Colonic mucosa (tissue), 4 donors: ENCODE measurements around the gene NXPH1. TPM values are rescaled to one million over a fixed set of nuclear protein-coding genes. Genes with fewer than 3 reads are reported as not detected.

Experiments used
- DNase-seq: peaks from one replicate; pipeline ENCODE4 v3.0.0-alpha.2; 2020
- H3K27ac ChIP-seq: fragments of 200-600 bp; one replicate; pipeline ENCODE4 v1.8.0; 2021
- H3K27me3 ChIP-seq: fragments of 200-600 bp; one replicate; pipeline ENCODE4 v1.8.0; 2021
- H3K36me3 ChIP-seq: fragments of 200-600 bp; one replicate; pipeline ENCODE4 v1.8.0; 2021
- H3K4me1 ChIP-seq: fragments of 200-600 bp; one replicate; pipeline ENCODE4 v1.8.0; 2021; ENCODE audit warnings: mild to moderate bottlenecking
- H3K4me3 ChIP-seq: fragments of 200-600 bp; one replicate; pipeline ENCODE4 v1.8.0; 2021
- H3K9ac ChIP-seq, 2 donors: one replicate each; pipeline ENCODE4 v1.7.0; 2013; ENCODE audit warnings: control low read depth in 2 of 2, low read depth in 2 of 2, low read length in 2 of 2
- H3K9me3 ChIP-seq: fragments of 200-600 bp; one replicate; pipeline ENCODE4 v1.8.0; 2021
- intact Hi-C: fragments of 100-400 bp; cut with DNase I; formaldehyde crosslinking; loops from one replicate; pipeline ENCODE4 v1.14.1; 2022
- total RNA-seq, 2 donors: library from RNA; stranded (reverse); fragmentation: NEBNext Ultra II Directional in 1 of 2; extraction: Animal tissue kit (Norgen Biotek cat#: 25700) in 1 of 2; gene quantifications; one replicate each; pipeline ENCODE4 v1.2.1, GENCODE V29; 2021
- TF ChIP-seq, protein P1 (sequence below): fragments of 200-600 bp; IDR thresholded peaks from one replicate; pipeline ENCODE4 v1.8.0; 2022; ENCODE audit warnings: antibody characterized with exemption, mild to moderate bottlenecking
- donor health status: healthy.
- donor health status: DM: no; HTN: no; CAD: no.
- donor health status: DM: no; HTN: no; CAD: no.

NXPH1 gene
- total RNA-seq, 2 donors from 2014 or later: 0.30 TPM; not detected in 1

DNA sequence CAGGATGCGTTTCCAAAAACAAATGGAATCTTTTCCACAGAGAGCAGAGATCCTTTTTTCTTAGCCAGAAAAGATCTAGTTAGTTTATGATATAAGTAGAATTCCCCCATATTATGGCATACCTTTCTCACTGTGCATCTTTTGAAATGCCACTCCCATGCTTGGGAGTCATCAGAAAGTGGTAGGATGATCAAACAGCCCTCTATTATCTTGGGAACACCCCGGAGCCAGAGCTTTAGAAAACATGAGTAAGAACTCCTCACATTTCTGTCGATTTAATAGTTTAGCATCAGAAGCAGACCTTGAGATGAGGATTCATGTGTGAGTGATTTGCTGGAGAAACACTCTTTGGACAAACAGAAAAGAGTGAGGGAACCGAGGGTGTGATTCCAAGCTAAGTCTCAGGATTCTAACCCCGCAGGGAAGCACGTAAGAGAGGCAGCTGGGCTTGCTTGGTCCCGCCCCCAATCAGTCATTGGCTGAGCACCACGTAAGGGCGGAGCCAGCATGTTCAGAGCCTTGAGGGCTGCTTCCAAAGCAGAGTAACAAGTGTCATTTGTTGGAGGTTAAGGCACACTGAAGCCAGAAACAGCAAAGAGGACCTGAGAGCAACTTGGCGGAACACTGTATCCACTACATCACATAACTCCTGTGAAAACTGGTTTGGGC, 43.7 kb upstream of the NXPH1 start:
- H3K27me3 ChIP-seq: no peaks in the 10 kb centered on the region
- H3K9ac ChIP-seq: no peak overlapping the region
- TF ChIP-seq, protein P1, sequence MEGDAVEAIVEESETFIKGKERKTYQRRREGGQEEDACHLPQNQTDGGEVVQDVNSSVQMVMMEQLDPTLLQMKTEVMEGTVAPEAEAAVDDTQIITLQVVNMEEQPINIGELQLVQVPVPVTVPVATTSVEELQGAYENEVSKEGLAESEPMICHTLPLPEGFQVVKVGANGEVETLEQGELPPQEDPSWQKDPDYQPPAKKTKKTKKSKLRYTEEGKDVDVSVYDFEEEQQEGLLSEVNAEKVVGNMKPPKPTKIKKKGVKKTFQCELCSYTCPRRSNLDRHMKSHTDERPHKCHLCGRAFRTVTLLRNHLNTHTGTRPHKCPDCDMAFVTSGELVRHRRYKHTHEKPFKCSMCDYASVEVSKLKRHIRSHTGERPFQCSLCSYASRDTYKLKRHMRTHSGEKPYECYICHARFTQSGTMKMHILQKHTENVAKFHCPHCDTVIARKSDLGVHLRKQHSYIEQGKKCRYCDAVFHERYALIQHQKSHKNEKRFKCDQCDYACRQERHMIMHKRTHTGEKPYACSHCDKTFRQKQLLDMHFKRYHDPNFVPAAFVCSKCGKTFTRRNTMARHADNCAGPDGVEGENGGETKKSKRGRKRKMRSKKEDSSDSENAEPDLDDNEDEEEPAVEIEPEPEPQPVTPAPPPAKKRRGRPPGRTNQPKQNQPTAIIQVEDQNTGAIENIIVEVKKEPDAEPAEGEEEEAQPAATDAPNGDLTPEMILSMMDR: no peak
- intact Hi-C loops: no loop called here
- H3K4me1 ChIP-seq: no peaks in the 10 kb centered on the region
- H3K4me3 ChIP-seq: no peak overlapping the region
- no peaks in the 10 kb centered on the region for H3K9me3 ChIP-seq
- no peak overlapping the region for H3K27ac ChIP-seq
- no peaks in the 10 kb centered on the region for H3K36me3 ChIP-seq
- peak; percentile 19 for DNase-seq

DNA sequence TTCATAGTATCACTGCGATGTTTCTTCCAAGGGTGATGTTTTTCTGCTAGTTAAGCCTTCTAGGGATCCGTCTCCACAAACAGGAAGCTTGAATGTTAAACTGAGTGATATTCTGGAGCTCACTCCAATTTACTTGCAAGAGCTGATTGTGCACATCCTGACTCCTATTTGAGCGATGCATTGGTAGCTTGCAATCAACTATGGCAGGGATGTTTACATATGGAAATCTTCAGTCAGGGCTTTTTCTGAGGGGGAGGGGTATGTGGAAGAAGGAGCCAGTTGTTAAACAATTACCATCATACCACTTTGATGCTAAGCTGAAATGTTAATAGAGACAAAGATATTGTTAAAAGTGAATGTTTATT, 43.2 kb upstream of the NXPH1 start:
- Histone ChIP-seq H3K36me3 (no peaks in the 10 kb centered on the region), H3K4me1 (no peaks in the 10 kb centered on the region), H3K27me3 (no peaks in the 10 kb centered on the region), H3K4me3 (no peak overlapping the region), H3K27ac (no peak overlapping the region), H3K9me3 (no peaks in the 10 kb centered on the region), H3K9ac (no peak overlapping the region)
- TF ChIP-seq, protein P1: no peak
- DNase-seq: no peak
- intact Hi-C loops: no loop called here

DNA sequence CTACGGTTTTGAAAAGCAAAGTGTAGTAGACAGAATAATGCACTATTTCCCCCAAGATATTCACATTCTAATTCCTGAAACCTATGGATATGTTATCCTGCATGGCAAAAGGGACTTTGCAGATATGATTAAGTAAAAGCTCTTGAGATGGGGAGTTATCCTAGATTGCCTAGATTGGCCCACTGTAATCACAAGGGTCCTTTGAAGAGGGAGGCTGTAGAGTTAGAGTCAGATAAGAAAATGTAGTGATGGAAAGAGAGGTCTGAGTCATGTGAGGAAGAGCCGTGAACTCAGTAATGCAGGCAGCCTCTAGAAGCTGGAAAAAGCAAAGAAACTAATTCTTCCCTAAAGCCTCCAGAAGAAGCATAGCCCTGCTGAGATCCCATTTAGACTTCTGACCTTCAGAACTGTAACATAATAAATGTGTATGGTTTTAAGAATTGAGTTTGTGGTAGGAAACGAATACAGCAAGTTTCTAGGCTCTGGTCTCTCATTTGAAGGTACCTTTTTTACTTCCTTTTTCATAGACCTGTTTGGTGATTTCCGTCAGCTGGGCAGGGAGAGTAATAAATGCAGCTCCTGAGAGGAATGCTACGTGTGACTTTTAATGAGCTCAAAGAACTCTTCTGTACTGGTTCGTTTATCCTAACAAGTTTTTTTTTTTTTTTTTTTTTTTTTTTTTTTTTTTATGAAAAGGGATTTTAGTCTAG, 41.9 kb upstream of the NXPH1 start:
- intact Hi-C loops: no loop called here
- no peak for DNase-seq

DNA sequence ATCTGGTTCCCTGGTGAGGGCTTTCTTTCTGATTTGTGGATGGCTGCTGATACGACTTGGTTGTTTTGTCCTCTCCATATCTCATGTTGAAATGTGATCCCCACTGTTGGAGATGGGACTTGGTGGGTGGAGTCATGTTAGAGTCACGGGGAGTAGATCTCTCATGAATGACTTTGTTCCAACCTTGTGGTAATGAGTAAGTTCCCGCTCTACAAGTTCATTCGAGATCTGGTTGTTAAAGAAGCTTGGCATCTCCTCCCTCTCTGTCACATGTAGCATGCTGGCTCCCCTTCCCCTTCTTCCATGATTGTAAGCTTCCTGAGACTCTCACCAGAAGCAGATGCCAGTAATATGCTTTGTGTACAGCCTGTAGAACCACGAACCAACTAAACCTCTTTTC, 37.1 kb upstream of the NXPH1 start:
- Histone ChIP-seq H3K9ac (no peak overlapping the region), H3K36me3 (no peaks in the 10 kb centered on the region), H3K27me3 (no peaks in the 10 kb centered on the region), H3K9me3 (no peaks in the 10 kb centered on the region), H3K4me3 (no peak overlapping the region), H3K27ac (no peak overlapping the region), H3K4me1 (no peaks in the 10 kb centered on the region)
- DNase-seq: no peak
- TF ChIP-seq, protein P1: no peak
- intact Hi-C loops: no loop called here

More for the DNA sequence above, 41.9 kb upstream of the NXPH1 start:
- TF ChIP-seq, protein P1: no peak
- no peak overlapping the region for H3K27ac ChIP-seq
- no peak overlapping the region for H3K9ac ChIP-seq
- no peaks in the 10 kb centered on the region for H3K9me3 ChIP-seq
- no peak overlapping the region for H3K4me3 ChIP-seq
- no peaks in the 10 kb centered on the region for H3K36me3 ChIP-seq
- H3K27me3 ChIP-seq: no peaks in the 10 kb centered on the region
- no peaks in the 10 kb centered on the region for H3K4me1 ChIP-seq

DNA sequence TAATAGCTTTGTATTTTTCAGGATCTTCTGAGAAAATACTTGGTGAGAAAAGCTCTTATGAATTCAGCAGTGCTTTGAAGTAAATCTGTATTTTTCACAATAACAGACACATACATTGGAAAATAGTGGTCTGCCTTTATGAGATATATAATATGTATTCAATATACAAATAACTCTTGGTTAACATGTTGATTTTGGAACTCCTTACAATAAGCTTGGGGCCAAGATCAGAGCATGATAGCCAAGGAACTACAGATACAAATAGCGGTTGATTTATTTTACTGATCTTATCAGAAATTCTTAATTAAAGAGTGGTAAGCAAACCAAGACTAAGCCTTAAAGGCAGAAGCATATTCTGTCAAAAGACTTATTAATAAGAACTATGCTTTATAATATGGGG, 24.5 kb upstream of the NXPH1 start:
- TF ChIP-seq, protein P1: no peak
- no peaks in the 10 kb centered on the region for H3K9me3 ChIP-seq
- H3K36me3 ChIP-seq: no peaks in the 10 kb centered on the region
- no peaks in the 10 kb centered on the region for H3K27me3 ChIP-seq
- no peak overlapping the region for H3K4me3 ChIP-seq
- intact Hi-C loops: no loop called here
- no peak overlapping the region for H3K27ac ChIP-seq
- DNase-seq: no peak
- H3K4me1 ChIP-seq: no peaks in the 10 kb centered on the region
- H3K9ac ChIP-seq: no peak overlapping the region
